PFSK-1 (cell line): Measurements from ENCODE around the gene LDB3.

Experiments used
- FOXP2 ChIP-seq: optimal IDR thresholded peaks from 2 replicates; pipeline ENCODE3; 2011; ENCODE audit warnings: borderline replicate concordance, control low read depth, inconsistent platforms; ENCODE audit not compliant: insufficient read depth; ENCODE audit errors: extremely low read length, extremely low read depth
- POLR2AphosphoS5 ChIP-seq: IDR thresholded peaks from 2 replicates; pipeline ENCODE4 v1.6.1; 2012; ENCODE audit warnings: low read depth, mild to moderate bottlenecking, control low read depth, low read length, moderate library complexity
- REST ChIP-seq, 2 experiments: IDR thresholded peaks; 2 replicates each; pipeline versions ENCODE4 v1.6.1 to v1.8.0; 2011 to 2012; ENCODE audit warnings: low read depth in 2 of 2, low read length in 2 of 2, control low read depth in 1 of 2, inconsistent platforms in 1 of 2, mild to moderate bottlenecking in 1 of 2, moderate library complexity in 1 of 2; ENCODE audit not compliant: insufficient read depth in 1 of 2
- SIN3A ChIP-seq: IDR thresholded peaks from 2 replicates; pipeline ENCODE4 v1.6.1; 2012; ENCODE audit warnings: mild to moderate bottlenecking, low read length, moderate library complexity, borderline replicate concordance; ENCODE audit not compliant: insufficient read depth
- TAF1 ChIP-seq: IDR thresholded peaks from 2 replicates; pipeline ENCODE4 v1.6.1; 2012; ENCODE audit warnings: low read length, control low read depth, borderline replicate concordance; ENCODE audit not compliant: insufficient read depth

Gene LDB3

GRCh38 chr10:86681047-86681446, 12.7 kb downstream of the LDB3 start:
- TF ChIP-seq TAF1, result no peak
- no peak for TF ChIP-seq SIN3A
- no peak for TF ChIP-seq POLR2AphosphoS5
- no peak for TF ChIP-seq FOXP2

- no peak for TF ChIP-seq FOXP2
- no peak for TF ChIP-seq TAF1
- TF ChIP-seq SIN3A, result no peak
- TF ChIP-seq POLR2AphosphoS5, result no peak
Observed at GRCh38 chr10:86681722-86682386, 13.5 kb downstream of the LDB3 start.

GRCh38 chr10:86682675-86683074, 14.4 kb downstream of the LDB3 start:
- no peak for TF ChIP-seq SIN3A
- no peak for TF ChIP-seq FOXP2
- TF ChIP-seq REST (IDR thresholded peaks at IDR 0.05; ENCODE audit: insufficient read depth in 1 of 2, low read depth in 2 of 2, low read length in 2 of 2), result no peak
- TF ChIP-seq POLR2AphosphoS5, result no peak
- no peak for TF ChIP-seq TAF1

GRCh38 chr10:86684331-86685097, 16.2 kb downstream of the LDB3 start:
- TF ChIP-seq SIN3A (no peak), TAF1 (no peak), FOXP2 (no peak), REST (IDR thresholded peaks at IDR 0.05; ENCODE audit: insufficient read depth in 1 of 2, low read depth in 2 of 2, low read length in 2 of 2) (no peak), POLR2AphosphoS5 (no peak)

- TF ChIP-seq TAF1 (no peak), POLR2AphosphoS5 (no peak), FOXP2 (no peak), REST (IDR thresholded peaks at IDR 0.05; ENCODE audit: insufficient read depth in 1 of 2, low read depth in 2 of 2, low read length in 2 of 2) (no peak), SIN3A (no peak)
Observed at GRCh38 chr10:86685416-86685815, 17.1 kb downstream of the LDB3 start.

- TF ChIP-seq POLR2AphosphoS5 (no peak), REST (IDR thresholded peaks at IDR 0.05; ENCODE audit: insufficient read depth in 1 of 2, low read depth in 2 of 2, low read length in 2 of 2) (no peak), FOXP2 (no peak), SIN3A (no peak)
Observed at GRCh38 chr10:86685893-86686632, 17.8 kb downstream of the LDB3 start.
